T-helper 9 cell (primary cell): ENCODE data around the gene AP2M1.

Experiments
- DNase-seq: peaks from one replicate; pipeline ENCODE4 v3.0.0-alpha.2; 2020

AP2M1 gene

DNA sequence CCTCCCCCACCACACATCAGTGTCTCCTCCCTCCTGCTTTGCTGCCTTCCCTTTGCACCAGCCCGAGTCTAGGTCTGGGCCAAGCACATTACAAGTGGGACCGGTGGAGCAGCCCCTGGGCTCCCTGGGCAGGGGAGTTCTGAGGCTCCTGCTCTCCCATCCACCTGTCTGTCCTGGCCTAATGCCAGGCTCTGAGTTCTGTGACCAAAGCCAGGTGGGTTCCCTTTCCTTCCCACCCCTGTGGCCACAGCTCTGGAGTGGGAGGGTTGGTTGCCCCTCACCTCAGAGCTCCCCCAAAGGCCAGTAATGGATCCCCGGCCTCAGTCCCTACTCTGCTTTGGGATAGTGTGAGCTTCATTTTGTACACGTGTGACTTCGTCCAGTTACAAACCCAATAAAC is 9.0 kb downstream of the AP2M1 start:
- DNase-seq = no peak

GRCh38 chr3:184184546-184185230 is 10.0 kb downstream of the AP2M1 start:
- no peak for DNase-seq

DNA sequence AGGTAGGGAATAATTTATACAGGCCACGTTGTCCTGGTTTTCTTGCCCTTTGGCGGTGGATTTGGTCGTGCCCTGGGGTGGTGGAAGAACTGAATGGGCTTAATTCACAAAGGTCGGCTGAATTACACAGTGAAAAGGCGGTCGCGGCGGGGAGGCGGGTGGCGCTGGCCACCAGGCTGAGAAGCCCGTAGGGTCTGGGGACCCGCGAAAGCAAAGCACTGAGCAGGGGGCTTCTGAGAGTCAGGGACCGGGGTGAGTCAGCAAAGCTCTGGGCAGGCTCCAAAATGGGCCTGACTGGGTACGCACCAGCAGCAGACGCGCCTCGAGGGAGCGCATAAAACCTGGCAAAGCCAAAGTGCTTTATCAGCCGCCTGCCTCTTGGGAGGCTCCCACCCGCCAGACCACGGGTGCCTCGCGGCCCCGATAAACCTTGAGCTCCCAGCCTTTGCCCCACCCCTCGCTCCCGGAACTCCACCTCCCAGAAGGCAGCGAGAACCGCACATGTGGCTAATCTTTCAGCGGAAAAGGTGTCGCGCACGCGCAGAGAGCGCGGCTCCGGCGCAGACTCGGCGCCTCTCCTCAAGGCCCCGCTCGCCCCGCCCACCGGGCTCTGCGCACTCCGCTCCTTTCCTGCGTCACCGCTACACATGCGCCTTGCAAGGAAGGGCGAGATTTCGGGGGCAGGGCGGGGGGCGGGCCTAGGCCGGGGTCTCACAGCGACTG is 11.0 kb downstream of the AP2M1 start:
- peak; percentile 98 for DNase-seq

DNA sequence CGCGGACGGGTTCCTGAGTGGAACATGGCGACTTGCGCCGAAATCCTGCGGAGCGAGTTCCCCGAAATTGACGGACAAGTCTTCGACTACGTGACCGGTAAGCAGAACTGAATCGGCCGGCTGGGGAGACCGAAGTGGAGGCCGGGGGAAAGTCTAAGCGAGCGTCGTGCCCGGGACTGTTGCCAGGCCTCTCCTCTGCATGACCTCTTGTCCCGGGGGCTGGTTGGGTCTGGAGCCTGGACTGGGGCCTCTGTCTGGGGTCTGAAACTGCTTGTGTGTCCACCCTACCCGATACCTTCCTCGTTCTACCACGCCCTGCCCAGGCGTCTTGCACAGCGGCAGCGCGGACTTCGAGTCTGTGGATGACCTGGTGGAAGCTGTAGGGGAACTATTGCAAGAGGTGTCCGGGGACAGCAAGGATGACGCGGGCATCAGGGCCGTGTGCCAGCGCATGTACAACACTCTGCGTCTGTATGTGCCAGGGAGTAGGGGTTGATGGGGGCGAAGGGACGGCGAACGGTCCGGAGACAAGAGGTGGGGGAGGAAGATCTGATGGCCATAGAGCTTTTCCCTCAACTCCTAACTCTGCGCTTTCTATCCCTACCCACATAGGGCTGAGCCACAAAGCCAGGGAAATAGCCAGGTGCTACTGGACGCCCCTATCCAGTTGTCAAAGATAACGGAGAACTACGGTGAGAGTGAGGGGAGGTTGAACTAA is 11.7 kb downstream of the AP2M1 start, which contains the start of gene ABCF3:
Gene ABCF3, plus strand, starts transcription at position 16 of the 718 bp plus-strand sequence. Its CDS starts 9 bp downstream, at position 25.
- DNase-seq = no peak

GRCh38 chr3:184186902-184187207 is 12.2 kb downstream of the AP2M1 start:
- DNase-seq = no peak

GRCh38 chr3:184188080-184188479 is 13.4 kb downstream of the AP2M1 start:
- no peak for DNase-seq

GRCh38 chr3:184189421-184189820 is 14.8 kb downstream of the AP2M1 start:
- no peak for DNase-seq

- DNase-seq = no peak
These were observed 18.2 kb downstream of the AP2M1 start for GRCh38 chr3:184192889-184193288.

DNA sequence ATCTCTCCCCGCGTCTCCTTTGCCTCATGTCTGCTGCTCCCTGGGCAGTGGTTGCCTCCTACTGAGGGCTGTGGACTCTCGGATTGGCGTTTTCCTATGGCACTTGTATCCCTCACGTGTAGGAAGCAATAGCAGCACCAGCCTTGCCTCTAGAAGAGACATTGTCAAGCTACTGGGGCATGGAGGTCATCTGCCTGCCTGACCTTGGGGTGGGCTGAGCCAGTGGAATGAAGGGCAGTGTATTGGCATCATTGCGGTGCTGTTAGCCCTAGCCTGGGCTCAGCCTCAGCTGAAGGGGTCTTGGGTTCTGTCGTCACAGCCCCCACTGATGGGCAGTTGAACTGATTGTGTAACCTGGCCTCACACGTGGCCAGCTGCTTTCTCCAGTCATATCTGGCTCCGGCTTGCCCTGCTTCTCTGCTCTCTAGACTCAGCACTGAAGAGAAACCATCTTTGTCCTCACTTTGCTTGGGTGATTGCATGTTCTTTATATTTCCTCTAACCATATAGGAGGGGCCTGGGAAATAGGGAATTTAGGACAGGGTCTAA is 19.4 kb downstream of the AP2M1 start:
- DNase-seq = no peak

- no peak for DNase-seq
These were observed 21.9 kb downstream of the AP2M1 start for GRCh38 chr3:184196536-184196935.

DNA sequence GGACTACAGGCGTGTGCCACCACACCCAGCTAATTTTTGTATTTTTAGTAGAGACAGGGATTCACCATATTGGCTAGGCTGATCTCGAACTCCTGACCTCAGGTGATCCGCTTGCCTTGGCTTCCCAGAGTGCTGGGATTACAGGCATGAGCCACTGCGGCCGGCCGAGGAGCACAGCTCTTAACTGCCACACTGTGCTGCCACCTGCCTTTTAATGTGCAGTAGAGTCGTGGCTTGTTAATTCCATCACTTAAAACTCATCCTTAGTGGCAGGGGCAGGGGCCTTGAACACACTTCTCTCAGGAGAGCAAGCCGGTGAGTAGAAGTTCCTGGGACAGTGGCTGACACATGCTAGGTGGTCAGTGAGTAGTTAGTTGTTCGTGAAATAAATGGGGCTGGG is 23.9 kb downstream of the AP2M1 start:
- DNase-seq = no peak

DNA sequence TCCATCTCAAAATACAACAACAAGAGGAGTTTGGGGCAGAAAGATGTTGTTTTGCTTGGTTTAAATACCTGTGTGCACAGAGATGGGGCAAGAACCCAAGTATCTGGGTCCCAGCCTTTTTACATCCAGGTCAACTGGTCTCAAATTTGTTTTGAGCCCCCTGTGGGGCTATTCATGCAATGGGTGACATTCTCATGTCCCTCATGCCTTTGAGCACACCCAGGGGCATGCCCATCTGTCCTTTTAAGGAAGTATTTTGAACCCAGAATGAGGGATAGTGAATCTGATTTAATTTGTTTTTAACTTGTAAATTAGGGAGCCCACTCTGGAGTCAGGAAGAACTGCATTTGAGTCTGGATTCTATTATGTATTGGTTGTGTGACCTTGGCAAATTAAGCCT is 26.2 kb downstream of the AP2M1 start:
- no peak for DNase-seq

GRCh38 chr3:184203526-184203925 is 28.9 kb downstream of the AP2M1 start:
- no peak for DNase-seq

GRCh38 chr3:184209146-184209923 is 34.7 kb downstream of the AP2M1 start:
- no peak for DNase-seq

- DNase-seq = no peak
These were observed 36.6 kb downstream of the AP2M1 start for GRCh38 chr3:184211297-184211696.

DNA sequence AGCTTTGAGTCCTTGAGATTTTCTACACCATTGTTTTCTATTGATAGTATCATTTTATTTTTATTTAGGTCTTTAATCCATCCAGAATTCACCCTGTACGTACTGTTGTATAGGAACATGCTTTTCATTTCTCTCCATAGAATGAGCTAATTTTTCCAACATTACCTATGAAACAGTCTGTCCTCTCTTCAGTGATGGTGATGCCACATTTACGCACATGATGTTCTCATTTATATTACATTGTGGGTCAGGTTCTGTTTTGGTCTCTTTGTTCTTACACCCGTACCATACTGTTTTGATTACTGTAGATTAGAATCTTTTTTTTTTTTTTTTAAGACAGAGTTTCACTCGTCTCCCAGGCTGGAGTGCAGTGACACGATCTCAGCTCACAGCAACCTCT is 37.1 kb downstream of the AP2M1 start:
- DNase-seq = no peak

- DNase-seq = no peak
These were observed 44.2 kb downstream of the AP2M1 start for GRCh38 chr3:184218814-184219213.

GRCh38 chr3:184222521-184222920 is 47.9 kb downstream of the AP2M1 start:
- DNase-seq = no peak

DNA sequence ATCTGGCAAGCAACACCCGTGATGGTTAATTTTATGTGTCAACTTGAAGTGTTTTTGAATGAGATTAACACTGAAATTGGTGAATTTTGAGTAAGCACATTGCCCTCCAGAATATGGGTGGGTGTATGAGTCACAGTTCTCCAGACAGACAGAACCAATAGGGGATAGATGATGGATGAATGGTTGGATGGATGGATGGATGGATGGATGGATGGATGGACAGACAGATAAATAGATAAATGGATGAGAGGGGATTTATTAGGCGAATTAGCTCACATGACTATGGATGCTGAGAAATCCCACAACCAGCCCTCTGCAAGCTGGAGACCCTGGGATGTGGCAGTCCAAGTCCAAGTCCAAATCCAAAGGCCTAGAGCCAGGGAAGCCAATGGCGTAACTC is 49.3 kb downstream of the AP2M1 start:
- DNase-seq = no peak

GRCh38 chr3:184227481-184227935 is 52.9 kb downstream of the AP2M1 start:
- DNase-seq = peak; percentile 51

DNA sequence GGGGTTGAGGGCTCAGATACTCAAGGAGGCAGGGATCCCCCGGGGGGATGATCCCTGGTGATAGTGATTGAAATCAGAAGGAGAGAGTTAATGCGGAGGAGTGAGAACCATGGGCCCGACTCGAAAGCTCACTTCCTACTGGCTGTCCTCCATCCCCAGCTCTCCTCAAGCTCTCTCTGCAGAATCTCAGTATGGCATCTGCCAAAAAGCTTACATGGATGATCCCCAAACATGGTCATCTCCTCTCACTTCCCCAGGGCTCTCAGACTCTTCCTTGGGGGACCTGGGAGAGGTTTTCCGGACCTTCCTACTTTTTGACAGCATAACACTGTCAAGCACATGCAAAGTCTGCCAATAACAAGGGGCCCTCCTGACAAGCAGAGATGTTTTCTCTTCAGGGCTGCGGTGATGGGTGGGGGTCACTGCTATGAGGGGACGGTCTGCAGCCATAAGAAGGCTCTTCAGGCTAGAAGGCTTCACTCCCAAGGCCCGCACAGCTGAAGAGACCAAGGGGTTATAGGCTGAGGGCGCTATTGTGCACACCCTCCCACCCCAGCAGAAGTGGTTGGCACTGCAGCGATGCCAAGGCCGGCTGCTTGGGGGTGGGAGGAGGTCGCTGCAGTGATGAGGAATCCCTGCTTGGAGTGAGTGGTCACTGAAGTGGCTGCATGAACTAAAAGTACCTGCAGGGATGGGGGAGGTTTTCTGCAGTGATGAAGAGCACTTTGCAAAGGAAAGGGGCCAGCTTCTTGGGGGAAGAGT is 53.9 kb downstream of the AP2M1 start:
- DNase-seq = no peak
